ENCODE measurements around the gene CRLF3. TPM values are rescaled to one million over a fixed set of nuclear protein-coding genes. Genes with fewer than 3 reads are reported as not detected.

CRLF3 gene
- total RNA-seq, 1 experiment from 2014 or later = 17.9 TPM

- ChIA-PET CTCF (no interaction called here), POLR2A (no interaction called here)
- H3K27me3 Mint-ChIP-seq (ENCODE audit: low read depth) = no peaks in the 10 kb centered on the region
- H3K27ac Mint-ChIP-seq = 0 out of 2 replicates have a peak overlapping the region, but pooled peaks have one; percentile 27
- no peak for TF ChIP-seq USF1 (CRISPR knock-in tag; IDR thresholded peaks at IDR 0.05)
- H3K9me3 Mint-ChIP-seq = no peaks in the 10 kb centered on the region
- no peak for ATAC-seq
- no peaks in the 10 kb centered on the region for H3K4me1 Mint-ChIP-seq
- DNase-seq (ENCODE audit: low spot score) = no peak
- no peak overlapping the region for H3K4me3 Mint-ChIP-seq
- H3K36me3 Mint-ChIP-seq = peaks cover 52% of the 10 kb centered on the region
These were observed 30.1 kb downstream of the CRLF3 start for GRCh38 chr17:30794372-30794771.

- Mint-ChIP-seq H3K27ac (0 out of 2 replicates have a peak overlapping the region, but pooled peaks have one; percentile 15), H3K36me3 (peaks cover 56% of the 10 kb centered on the region), H3K4me1 (no peaks in the 10 kb centered on the region), H3K4me3 (no peak overlapping the region), H3K27me3 (ENCODE audit: low read depth) (no peaks in the 10 kb centered on the region), H3K9me3 (no peaks in the 10 kb centered on the region)
- DNase-seq (ENCODE audit: low spot score) (no peak), ATAC-seq (no peak)
- ChIA-PET POLR2A (no interaction called here), CTCF (no interaction called here)
- TF ChIP-seq FOXK1 (CRISPR knock-in tag; IDR thresholded peaks at IDR 0.05) = no peak
- TF ChIP-seq EMX1 (CRISPR knock-in tag; IDR thresholded peaks at IDR 0.05) = 0 out of 2 replicates have a peak, but pooled peaks have one; percentile 54
These were observed 31.1 kb downstream of the CRLF3 start for GRCh38 chr17:30793282-30793977.

- Mint-ChIP-seq H3K27ac (peak overlapping the region; percentile 63; the same call in 1 of the 2 replicates), H3K4me3 (no peak overlapping the region), H3K27me3 (ENCODE audit: low read depth) (no peaks in the 10 kb centered on the region), H3K36me3 (peaks cover 54% of the 10 kb centered on the region), H3K9me3 (no peaks in the 10 kb centered on the region), H3K4me1 (no peaks in the 10 kb centered on the region)
- CTCF ChIA-PET = no interaction called here
- POLR2A ChIA-PET = no interaction called here
- no peak for TF ChIP-seq ZBTB21 (CRISPR knock-in tag; IDR thresholded peaks at IDR 0.05; ENCODE audit: borderline replicate concordance)
- no peak for TF ChIP-seq OVOL2 (CRISPR knock-in tag; IDR thresholded peaks at IDR 0.05; ENCODE audit: borderline replicate concordance)
- no peak for TF ChIP-seq CDX4 (CRISPR knock-in tag; IDR thresholded peaks at IDR 0.05; ENCODE audit: borderline replicate concordance)
- no peak for TF ChIP-seq CBFB (CRISPR knock-in tag; IDR thresholded peaks at IDR 0.05; ENCODE audit: low read depth)
- no peak for TF ChIP-seq ZNF281 (CRISPR knock-in tag; IDR thresholded peaks at IDR 0.05)
- no peak for TF ChIP-seq IRF2 (CRISPR knock-in tag; IDR thresholded peaks at IDR 0.05; ENCODE audit: borderline replicate concordance, low read depth)
- no peak for TF ChIP-seq GABPB1 (CRISPR knock-in tag; IDR thresholded peaks at IDR 0.05)
- no peak for ATAC-seq
- DNase-seq (ENCODE audit: low spot score) = no peak
These were observed 34.2 kb downstream of the CRLF3 start for GRCh38 chr17:30790279-30790678.

GRCh38 chr17:30788918-30789317 lies 35.6 kb downstream of the CRLF3 start:
- DNase-seq (ENCODE audit: low spot score) (no peak), ATAC-seq (no peak)
- CTCF ChIA-PET = no interaction called here
- no peaks in the 10 kb centered on the region for H3K4me1 Mint-ChIP-seq
- no peak overlapping the region for H3K4me3 Mint-ChIP-seq
- POLR2A ChIA-PET = no interaction called here
- H3K9me3 Mint-ChIP-seq = no peaks in the 10 kb centered on the region
- peaks cover 57% of the 10 kb centered on the region for H3K36me3 Mint-ChIP-seq
- peak overlapping the region; percentile 59; the same call in 1 of the 2 replicates for H3K27ac Mint-ChIP-seq
- no peaks in the 10 kb centered on the region for H3K27me3 Mint-ChIP-seq (ENCODE audit: low read depth)
- TF ChIP-seq USF2 (CRISPR knock-in tag; IDR thresholded peaks at IDR 0.05) (no peak), CBFB (CRISPR knock-in tag; IDR thresholded peaks at IDR 0.05; ENCODE audit: low read depth) (no peak), CREM (CRISPR knock-in tag; IDR thresholded peaks at IDR 0.05) (no peak), MYBL2 (CRISPR knock-in tag; IDR thresholded peaks at IDR 0.05) (no peak), TP53 (CRISPR knock-in tag; IDR thresholded peaks at IDR 0.05) (no peak), E2F4 (CRISPR knock-in tag; IDR thresholded peaks at IDR 0.05; ENCODE audit: borderline replicate concordance, low read depth) (no peak), FOXP1 (CRISPR knock-in tag; IDR thresholded peaks at IDR 0.05; ENCODE audit: borderline replicate concordance) (no peak), TEAD4 (CRISPR knock-in tag; IDR thresholded peaks at IDR 0.05) (no peak), E2F1 (CRISPR knock-in tag; IDR thresholded peaks at IDR 0.05) (no peak), ELF4 (CRISPR knock-in tag; IDR thresholded peaks at IDR 0.05; ENCODE audit: low read depth) (no peak), ZNF263 (CRISPR knock-in tag; IDR thresholded peaks at IDR 0.05; ENCODE audit: low read depth) (no peak)

Measured in WTC11 (cell line).